ENCODE measurements around the gene CANX. TPM values are rescaled to one million over a fixed set of nuclear protein-coding genes. Genes with fewer than 3 reads are reported as not detected.
"Not testable (repeated sequence)": the region's sequence is repeated elsewhere in the genome, so short reads cannot be mapped to it uniquely, and the experiment has no call there.

CANX gene, protein sequence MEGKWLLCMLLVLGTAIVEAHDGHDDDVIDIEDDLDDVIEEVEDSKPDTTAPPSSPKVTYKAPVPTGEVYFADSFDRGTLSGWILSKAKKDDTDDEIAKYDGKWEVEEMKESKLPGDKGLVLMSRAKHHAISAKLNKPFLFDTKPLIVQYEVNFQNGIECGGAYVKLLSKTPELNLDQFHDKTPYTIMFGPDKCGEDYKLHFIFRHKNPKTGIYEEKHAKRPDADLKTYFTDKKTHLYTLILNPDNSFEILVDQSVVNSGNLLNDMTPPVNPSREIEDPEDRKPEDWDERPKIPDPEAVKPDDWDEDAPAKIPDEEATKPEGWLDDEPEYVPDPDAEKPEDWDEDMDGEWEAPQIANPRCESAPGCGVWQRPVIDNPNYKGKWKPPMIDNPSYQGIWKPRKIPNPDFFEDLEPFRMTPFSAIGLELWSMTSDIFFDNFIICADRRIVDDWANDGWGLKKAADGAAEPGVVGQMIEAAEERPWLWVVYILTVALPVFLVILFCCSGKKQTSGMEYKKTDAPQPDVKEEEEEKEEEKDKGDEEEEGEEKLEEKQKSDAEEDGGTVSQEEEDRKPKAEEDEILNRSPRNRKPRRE
- total RNA-seq, result 100 to 1,000 TPM; 185 to 282 (median 240) TPM

DNA sequence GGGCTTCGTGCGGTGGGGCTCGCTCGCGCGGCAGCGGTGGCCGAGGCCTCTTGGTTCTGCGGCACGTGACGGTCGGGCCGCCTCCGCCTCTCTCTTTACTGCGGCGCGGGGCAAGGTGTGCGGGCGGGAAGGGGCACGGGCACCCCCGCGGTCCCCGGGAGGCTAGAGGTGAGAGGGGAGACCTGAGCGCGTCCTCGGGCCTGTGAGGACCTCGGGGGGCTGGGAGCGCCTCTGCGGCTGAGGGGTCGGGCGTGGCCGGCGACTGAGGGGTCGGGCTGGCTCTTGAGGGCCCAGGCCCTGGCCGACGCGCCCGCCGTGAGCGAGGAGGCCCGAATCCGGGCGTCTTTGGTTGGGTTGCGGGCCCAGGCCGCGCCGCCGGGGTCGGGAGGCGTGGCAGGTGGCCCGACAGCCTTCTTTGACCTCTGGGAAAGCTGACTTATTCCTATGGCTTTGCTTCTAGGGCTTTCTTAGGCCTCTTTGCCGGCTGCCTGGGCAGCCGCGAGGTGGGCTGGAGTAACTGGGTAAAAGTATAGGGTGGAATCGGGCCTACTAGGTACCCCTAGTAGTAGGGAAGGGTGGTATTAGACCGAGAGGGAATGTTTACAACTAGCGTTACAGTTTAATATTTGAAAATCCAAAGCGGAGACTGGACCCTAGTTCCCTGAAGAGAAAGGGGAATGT is at the start of gene CANX:
Gene CANX (plus strand): TSS at position 33 of the 681 bp plus-strand sequence. CDS start 6,715 bp downstream, outside the sequence.
- no peak for DNase-seq (ENCODE audit: low spot score in 2 of 2)
- peak within 1 kb of the TSS; percentile 99 for H3K27ac ChIP-seq
- no peaks in the 10 kb centered on the region for H3K9me3 ChIP-seq
- H3K4me3 ChIP-seq, result peak within 1 kb of the TSS; percentile 92
- peaks cover 43% of the 10 kb centered on the region for H3K4me1 ChIP-seq
- H3K27me3 ChIP-seq, result no peaks in the 10 kb centered on the region
- TF ChIP-seq EP300 (IDR thresholded peaks at IDR 0.05) (no peak), POLR2A (IDR thresholded peaks at IDR 0.05) (peak; percentile 63 to 92), POLR2AphosphoS5 (IDR thresholded peaks at IDR 0.05) (peak; percentile 61 to 86 (median 80))
- TF ChIP-seq, protein P1, sequence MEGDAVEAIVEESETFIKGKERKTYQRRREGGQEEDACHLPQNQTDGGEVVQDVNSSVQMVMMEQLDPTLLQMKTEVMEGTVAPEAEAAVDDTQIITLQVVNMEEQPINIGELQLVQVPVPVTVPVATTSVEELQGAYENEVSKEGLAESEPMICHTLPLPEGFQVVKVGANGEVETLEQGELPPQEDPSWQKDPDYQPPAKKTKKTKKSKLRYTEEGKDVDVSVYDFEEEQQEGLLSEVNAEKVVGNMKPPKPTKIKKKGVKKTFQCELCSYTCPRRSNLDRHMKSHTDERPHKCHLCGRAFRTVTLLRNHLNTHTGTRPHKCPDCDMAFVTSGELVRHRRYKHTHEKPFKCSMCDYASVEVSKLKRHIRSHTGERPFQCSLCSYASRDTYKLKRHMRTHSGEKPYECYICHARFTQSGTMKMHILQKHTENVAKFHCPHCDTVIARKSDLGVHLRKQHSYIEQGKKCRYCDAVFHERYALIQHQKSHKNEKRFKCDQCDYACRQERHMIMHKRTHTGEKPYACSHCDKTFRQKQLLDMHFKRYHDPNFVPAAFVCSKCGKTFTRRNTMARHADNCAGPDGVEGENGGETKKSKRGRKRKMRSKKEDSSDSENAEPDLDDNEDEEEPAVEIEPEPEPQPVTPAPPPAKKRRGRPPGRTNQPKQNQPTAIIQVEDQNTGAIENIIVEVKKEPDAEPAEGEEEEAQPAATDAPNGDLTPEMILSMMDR (IDR thresholded peaks at IDR 0.05), result no peak
- WGBS, result 0% methylated on average over 25 of the region's 58 CpGs
- H3K36me3 ChIP-seq, result peaks cover 5% of the 10 kb centered on the region

DNA sequence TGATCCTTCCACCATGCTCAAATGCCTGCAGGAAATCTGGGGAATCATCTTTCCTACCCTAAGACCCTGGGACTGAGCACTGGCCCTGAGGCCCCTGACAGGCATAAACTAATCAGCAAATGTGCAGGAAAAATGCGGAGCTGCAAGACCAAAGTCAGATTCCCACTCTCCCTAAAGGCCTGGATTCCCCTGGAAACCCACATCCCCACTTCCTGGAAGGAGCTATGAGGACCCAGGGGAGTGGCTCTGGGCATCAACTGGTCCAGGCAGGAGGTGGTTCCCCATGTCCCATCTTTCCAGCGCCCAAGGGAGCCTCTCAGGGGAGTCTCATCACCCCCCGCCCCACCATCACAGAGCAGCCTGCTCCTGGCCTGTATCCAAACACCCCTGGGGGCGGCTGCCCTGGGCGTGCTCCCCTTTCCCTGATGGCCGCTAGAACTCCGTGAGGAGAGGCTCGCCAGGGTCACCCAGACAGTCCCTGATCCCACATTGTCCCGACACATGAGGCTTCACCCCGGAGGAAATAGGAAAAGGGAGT is 49.5 kb upstream of the CANX start:
- H3K36me3 ChIP-seq; H3K9me3 ChIP-seq; H3K27ac ChIP-seq; DNase-seq (ENCODE audit: low spot score in 2 of 2); H3K4me3 ChIP-seq; H3K4me1 ChIP-seq; H3K27me3 ChIP-seq: not testable (repeated sequence)
- 89% methylated on average over 3 of the region's 10 CpGs for WGBS

DNA sequence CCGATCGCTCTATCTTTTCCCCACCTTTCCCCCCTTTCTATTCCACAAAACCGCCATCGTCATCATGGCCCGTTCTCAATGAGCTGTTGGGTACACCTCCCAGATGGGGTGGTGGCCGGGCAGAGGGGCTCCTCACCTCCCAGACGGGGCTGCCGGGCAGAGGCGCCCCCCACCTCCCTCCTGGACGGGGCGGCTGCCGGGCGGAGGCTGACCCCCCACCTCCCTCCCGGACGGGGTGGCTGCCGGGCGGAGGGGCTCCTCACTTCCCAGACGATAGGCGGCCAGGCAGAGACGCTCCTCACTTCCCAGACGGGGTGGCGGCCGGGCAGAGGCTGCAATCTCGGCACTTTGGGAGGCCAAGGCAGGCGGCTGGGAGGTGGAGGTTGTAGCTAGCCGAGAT is 48.5 kb upstream of the CANX start:
- H3K9me3 ChIP-seq; H3K36me3 ChIP-seq; H3K27me3 ChIP-seq; H3K27ac ChIP-seq; H3K4me1 ChIP-seq; DNase-seq (ENCODE audit: low spot score in 2 of 2); H3K4me3 ChIP-seq: not testable (repeated sequence)
- WGBS, result 94% methylated on average over 24 of the region's 26 CpGs

DNA sequence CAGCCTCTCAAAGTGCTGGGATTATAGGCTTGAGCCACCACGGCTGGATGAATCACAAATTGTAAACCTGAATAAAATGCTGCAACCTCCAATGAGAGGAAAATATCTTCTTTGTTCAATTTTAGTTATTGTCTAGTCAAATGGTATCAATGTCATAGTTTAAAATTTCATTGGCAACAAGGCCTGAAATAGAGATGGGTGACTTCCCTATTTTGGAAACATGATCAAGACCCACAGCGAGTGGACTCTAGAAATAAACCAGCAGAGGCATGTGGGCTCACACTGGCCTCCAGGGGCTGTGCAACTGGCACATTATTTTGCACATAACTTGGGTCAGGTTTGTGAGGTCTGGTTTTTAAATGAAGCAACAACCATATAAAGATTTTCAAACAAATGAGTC is 45.6 kb upstream of the CANX start:
- not testable (repeated sequence) for H3K4me3 ChIP-seq; H3K4me1 ChIP-seq; H3K27ac ChIP-seq; DNase-seq (ENCODE audit: low spot score in 2 of 2); H3K36me3 ChIP-seq; H3K9me3 ChIP-seq; H3K27me3 ChIP-seq
- WGBS, result 64% methylated on average over 2 of the region's 2 CpGs

DNA sequence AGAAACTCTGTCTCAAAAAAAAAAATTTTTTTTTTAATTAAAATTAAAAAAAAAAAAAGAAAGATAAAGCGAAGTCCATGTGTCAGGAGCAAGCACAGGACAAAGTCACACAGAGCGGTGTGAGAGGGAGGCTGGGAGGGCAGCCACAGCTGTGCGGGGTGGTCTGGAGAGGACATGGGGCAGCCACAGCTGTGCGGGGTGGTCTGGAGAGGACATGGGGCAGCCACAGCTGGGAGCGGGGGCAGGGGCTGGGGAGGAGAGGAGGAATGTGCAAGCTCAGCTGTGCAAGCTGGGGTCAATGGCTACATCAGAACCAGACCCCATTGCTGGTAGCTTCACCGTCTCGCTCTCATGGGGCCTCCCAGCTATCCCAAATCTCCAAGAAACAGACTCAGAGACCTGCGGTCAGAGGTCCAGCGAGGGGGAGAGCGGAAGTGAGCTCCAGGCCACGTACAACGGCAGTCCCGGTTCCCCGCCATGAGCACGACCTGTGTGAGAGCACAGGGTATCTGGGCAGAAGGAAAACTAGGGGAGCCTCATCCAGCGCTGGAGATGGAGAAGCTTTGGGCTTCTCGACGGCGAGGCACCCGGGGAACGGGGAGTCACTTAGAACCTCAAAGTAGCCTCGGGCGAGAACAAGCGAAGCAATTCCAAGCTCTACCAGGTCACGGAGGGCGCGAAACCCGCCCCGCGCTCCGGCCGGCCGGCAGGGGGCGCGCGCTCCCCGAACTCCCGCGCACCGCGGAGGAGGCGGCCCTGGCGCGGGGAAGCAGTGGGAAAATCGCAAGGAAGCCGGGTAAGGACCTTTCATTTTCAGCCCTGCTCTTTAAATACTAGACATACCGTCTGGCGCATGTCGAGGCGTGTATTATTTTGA is 41.2 kb upstream of the CANX start:
- not testable (repeated sequence) for H3K9me3 ChIP-seq; H3K36me3 ChIP-seq; H3K4me1 ChIP-seq; DNase-seq (ENCODE audit: low spot score in 2 of 2); H3K27ac ChIP-seq; H3K27me3 ChIP-seq; H3K4me3 ChIP-seq
- 14% methylated on average over 10 of the region's 50 CpGs for WGBS

DNA sequence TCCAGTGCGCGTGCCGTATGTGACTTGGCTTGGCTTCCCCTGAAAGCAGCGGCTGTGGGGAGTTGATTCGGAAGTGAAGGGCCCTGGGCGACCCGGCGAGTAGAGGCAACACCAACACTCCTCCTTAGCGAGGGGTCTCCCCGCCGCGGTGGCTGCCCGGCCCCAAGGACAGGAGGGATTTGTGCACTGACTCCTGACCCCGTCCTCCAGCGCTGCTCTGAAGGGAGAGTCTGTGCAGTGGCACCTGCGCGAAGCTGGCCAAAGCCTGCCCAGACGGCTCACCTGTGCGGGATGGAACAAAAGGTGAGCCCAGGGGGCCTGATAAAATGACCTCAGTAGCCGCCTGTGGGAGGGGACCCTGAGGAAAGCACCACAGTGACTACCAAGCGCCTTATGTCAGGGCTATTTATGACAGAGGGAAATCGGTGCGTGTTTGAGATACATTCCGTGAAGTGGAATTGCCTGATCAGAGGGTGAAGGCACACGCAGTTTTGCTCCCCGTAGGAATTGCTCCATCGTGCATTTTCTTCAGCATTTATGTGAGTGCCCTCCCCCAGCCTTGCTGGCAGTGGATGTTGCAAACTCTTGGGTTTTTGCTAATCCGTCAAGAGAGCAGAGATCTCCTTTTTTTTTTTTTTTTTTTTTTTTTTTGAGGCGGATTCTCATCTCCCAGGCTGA is 40.4 kb upstream of the CANX start:
- not testable (repeated sequence) for DNase-seq (ENCODE audit: low spot score in 2 of 2); H3K27me3 ChIP-seq; H3K9me3 ChIP-seq; H3K36me3 ChIP-seq; H3K4me1 ChIP-seq
- H3K4me3 ChIP-seq, result peak overlapping the region; percentile 48
- peak overlapping the region; percentile 27 for H3K27ac ChIP-seq
- WGBS, result 11% methylated on average over 10 of the region's 29 CpGs

DNA sequence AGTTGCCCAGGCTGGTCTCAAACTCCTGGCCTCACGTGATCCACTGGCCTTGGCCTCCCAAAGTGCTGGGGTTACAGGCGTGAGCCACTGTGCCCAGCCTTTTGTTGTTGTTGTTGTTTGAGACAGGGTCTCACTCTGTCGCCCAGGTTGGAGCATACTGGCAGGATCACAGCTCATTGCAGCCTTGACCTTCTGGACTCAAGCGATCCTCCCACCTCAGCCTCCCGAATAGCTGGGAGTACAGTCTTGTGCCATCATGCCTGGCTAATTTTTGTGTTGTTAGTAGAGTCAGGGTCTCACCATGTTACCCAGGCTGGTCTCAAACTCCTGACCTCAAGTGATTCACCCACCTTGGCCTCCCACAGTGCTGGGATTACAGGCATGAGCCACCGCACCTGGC is 37.1 kb upstream of the CANX start:
- H3K4me1 ChIP-seq; H3K4me3 ChIP-seq; DNase-seq (ENCODE audit: low spot score in 2 of 2); H3K27ac ChIP-seq; H3K9me3 ChIP-seq; H3K27me3 ChIP-seq: not testable (repeated sequence)
- peaks cover 19% of the 10 kb centered on the region for H3K36me3 ChIP-seq
- WGBS, result 96% methylated on average over 6 of the region's 6 CpGs

Measured in suprapubic skin (tissue), 4 donors.